ENCODE data around the gene AFAP1L2. TPM values are rescaled to one million over a fixed set of nuclear protein-coding genes. Genes with fewer than 3 reads are reported as not detected.
A peak's percentile ranks its signal among the peaks of the same experiment; 100 is the strongest.

Gene AFAP1L2
- total RNA-seq, 2 donors from 2014 or later = 4.5 to 7.9 TPM

DNA sequence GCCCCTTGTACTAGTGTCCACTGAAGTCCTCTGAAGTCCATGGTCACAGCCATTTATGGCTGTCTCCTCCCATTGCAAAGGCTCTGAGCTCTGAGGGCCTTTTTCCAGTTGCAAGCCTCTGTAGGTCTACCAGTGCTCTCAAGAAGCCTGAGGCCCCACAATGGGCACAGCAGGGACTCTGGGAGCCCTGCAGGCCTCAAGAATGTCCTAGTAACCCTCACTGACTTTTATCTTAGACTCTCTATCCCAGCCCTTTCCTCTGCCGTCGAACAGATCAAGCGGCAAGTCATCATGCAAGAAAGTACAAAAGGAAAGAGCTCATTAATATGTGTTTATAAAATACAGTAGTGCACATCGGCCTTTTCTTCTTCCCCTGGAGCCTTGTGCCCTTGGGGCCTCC lies 141.8 kb downstream of the AFAP1L2 start:
- peak; percentile 12 for DNase-seq (ENCODE audit: low spot score)
- intact Hi-C loops (cut with DNase I) = no loop called here

- DNase-seq (ENCODE audit: low spot score) = no peak
- intact Hi-C loops (cut with DNase I) = no loop called here
Measured at GRCh38 chr10:114261076-114261475, 143.2 kb downstream of the AFAP1L2 start.

GRCh38 chr10:114260366-114260765 lies 143.9 kb downstream of the AFAP1L2 start:
- intact Hi-C loops (cut with DNase I) = no loop called here
- no peak for DNase-seq (ENCODE audit: low spot score)

DNA sequence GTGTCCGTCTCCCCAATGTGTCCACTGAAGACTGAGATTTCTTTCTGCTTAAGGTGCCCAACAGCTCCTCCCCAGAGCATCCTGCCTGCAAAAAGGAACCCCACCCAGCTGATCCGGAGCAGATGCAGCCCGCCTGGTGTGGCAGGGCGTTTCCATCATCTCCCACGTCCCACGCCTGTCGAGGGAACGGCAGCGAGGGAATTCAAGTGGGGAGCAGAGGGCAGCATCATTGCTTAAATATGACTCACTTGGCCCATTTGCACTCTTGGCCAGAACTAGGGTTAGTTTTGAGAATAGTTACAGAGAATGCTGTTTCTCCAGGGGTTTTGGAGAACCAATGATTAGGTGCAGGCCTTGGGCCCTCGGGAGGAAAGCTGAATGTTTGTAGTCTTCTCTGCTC lies 144.5 kb downstream of the AFAP1L2 start:
- peak; percentile 90 for DNase-seq (ENCODE audit: low spot score)
- intact Hi-C loops (cut with DNase I) = no loop called here

- intact Hi-C loops (cut with DNase I) = no loop called here
- no peak for DNase-seq (ENCODE audit: low spot score)
Measured at GRCh38 chr10:114258274-114258840, 145.9 kb downstream of the AFAP1L2 start.

- DNase-seq (ENCODE audit: low spot score) = no peak
- intact Hi-C loops (cut with DNase I) = no loop called here
Measured at GRCh38 chr10:114257498-114257897, 146.8 kb downstream of the AFAP1L2 start.

DNA sequence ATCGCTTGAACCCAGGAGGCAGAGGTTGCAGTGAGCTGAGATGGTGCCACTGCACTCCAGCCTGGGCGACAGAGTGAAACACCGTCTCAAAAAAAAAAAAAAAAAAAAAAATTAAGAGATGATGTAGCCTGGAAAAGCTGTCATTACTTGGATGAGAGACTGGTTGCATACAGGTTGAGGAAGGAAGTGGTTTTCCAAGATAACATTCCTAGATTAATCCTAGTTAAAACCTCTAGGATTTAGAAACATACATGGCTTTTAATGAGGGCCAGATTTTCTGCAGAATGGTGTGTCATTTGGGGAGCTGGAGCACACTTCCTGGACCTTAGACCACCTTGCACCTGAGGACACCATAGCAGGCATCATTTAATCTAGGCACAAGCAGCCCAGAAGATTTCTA lies 147.5 kb downstream of the AFAP1L2 start:
- intact Hi-C loops (cut with DNase I) = no loop called here
- no peak for DNase-seq (ENCODE audit: low spot score)

GRCh38 chr10:114256008-114256765 lies 148.1 kb downstream of the AFAP1L2 start:
- intact Hi-C loops (cut with DNase I) = no loop called here
- no peak for DNase-seq (ENCODE audit: low spot score)

DNA sequence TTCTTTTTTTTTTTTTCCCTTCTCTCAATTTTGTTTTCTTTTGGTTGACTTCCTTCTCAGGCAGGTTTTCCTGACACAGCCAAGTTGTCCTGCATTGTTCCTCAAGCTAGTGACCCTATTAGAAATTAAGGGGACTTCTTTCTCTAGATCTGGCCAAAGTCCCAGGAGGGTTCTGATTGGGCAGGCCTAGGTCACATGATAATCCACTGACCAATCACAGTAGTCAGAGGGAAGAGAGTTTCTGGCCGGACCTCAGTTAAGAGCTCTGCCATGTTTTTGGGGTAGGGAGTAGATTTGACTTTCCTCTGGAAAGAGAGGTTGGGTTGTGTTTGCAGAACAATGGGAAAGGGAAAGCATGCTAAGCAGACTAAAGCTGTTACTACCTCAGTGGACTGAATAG lies 149.1 kb downstream of the AFAP1L2 start:
- intact Hi-C loops (cut with DNase I) = no loop called here
- no peak for DNase-seq (ENCODE audit: low spot score)

GRCh38 chr10:114252883-114253282 lies 151.4 kb downstream of the AFAP1L2 start:
- intact Hi-C loops (cut with DNase I) = no loop called here
- DNase-seq (ENCODE audit: low spot score) = no peak

- DNase-seq (ENCODE audit: low spot score) = no peak
- intact Hi-C loops (cut with DNase I) = no loop called here
Measured at GRCh38 chr10:114252092-114252491, 152.2 kb downstream of the AFAP1L2 start.

- intact Hi-C loops (cut with DNase I) = no loop called here
- no peak for DNase-seq (ENCODE audit: low spot score)
Measured at GRCh38 chr10:114250716-114251115, 153.6 kb downstream of the AFAP1L2 start.

DNA sequence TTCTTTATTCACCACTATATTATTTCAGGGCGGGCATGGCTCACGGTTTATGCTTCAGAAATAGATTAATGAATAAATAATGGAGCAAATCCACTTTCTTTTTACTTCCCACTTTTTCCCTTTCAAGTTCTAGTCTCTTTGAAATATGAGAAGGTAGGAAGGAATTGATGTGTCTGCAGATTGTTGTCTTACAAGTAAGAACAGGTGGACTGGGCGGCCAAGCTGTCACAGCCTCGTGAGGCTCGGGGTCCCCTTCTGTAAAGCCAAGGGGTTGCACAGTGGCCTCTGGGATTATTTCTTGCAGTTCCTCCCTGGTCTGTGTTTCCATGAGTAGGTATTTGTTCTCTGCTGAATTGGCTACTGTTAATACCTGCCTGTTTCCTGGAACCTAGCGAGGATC lies 154.1 kb downstream of the AFAP1L2 start:
- no peak for DNase-seq (ENCODE audit: low spot score)
- intact Hi-C loops (cut with DNase I) = no loop called here

DNA sequence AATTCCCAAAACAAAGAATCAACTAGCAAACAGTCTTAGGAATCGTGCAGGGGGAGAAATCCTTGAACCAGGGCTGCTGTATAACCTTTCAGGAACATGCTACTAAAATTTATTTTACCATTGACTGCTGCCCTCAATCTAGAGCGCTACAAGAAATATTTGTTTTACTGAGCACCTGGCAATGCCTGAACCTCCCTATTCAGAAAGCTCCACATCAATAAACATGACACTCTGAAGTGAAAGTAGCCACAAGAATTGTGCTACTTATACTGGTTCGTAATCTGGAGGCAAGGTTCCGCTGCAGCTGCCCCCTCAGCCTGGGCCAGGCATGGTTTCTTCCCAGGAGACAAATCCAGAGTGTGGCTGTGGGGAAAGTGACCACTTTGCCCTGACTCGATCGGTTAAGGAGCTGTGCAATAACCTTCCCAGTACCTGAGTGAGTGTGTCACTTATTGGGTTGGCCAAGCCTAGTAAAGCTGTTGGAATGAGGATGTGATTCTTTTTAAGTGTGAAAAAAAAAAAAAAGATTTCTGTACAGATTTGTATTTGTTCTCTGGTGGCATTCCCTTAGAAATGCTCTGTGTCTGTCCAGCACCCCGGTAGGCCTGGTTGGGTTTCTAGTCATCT lies 157.5 kb downstream of the AFAP1L2 start:
- intact Hi-C loops (cut with DNase I) = no loop called here
- no peak for DNase-seq (ENCODE audit: low spot score)

GRCh38 chr10:114245121-114245791 lies 159.0 kb downstream of the AFAP1L2 start:
- intact Hi-C loops (cut with DNase I) = loop anchor here in 1 of 2 donors (2.0 kb wide), 1 partner anchor 34 kb away; no protein-coding TSS in a partner anchor
- DNase-seq (ENCODE audit: low spot score) = no peak

Other genes starting within 250 kb of the AFAP1L2 start
- 10 to 100 TPM; 17.7 to 18.2 TPM for gene CCDC186, start 230.3 kb downstream of the AFAP1L2 start, total RNA-seq
- under 1 TPM; 0.48 to 0.69 TPM for gene TDRD1, start 225.1 kb downstream of the AFAP1L2 start, total RNA-seq
- gene VWA2, start 165.2 kb downstream of the AFAP1L2 start, total RNA-seq = not detected